GM18867 (cell line): Measurements from ENCODE around the gene ZNF189.

Source experiments
- ATAC-seq: cut with Tn5 transposase; IDR thresholded peaks from one replicate; pipeline ENCODE4 v1.9.1; 2021; ENCODE audit warnings: mild to moderate bottlenecking, moderate library complexity; ENCODE audit not compliant: unreplicated experiment

Gene ZNF189

GRCh38 chr9:101417977-101418376 lies 19.3 kb downstream of the ZNF189 start:
- ATAC-seq, result no peak

DNA sequence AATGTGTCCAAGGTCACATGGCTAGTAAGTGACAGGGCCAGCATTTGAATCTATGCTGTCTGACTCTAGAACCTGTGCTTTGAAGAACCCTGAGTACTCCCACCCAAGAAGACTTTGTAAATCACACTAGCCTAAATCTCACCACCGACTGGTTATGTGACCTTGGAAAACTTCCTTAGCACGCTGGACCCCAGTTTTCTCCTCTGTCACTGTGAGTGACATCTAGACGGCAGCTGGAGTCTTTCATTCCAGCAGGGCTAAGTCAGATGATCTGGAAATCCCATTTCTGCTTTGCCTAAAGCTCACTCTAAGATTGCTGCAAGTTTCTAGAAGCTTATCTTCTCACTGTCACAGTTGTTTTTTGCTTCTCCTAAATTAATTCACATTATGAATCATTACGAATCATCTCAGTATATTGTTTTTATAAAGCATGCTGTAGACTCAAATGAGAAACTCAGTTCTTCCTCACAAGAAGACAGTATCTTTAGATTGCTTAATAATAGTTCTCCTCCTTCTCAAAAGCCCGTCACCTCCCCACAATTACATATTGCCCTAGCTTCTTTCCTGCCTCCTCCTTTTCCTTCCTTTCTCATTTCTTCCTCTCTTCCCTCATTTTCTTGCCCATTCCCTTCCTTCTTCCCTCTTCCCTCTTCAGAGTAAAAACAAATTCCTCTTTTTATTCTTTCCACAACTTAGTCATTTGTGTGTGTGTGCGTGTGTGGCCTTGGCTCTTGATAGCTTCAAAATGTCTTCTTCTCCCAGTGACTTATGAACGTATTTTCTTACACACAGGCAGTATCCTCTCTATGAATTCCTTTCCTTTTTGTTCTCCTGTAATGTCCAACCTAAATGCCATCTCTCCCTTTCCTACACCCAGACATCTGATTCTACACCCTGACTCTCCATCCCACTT lies 20.1 kb downstream of the ZNF189 start:
- no peak for ATAC-seq

DNA sequence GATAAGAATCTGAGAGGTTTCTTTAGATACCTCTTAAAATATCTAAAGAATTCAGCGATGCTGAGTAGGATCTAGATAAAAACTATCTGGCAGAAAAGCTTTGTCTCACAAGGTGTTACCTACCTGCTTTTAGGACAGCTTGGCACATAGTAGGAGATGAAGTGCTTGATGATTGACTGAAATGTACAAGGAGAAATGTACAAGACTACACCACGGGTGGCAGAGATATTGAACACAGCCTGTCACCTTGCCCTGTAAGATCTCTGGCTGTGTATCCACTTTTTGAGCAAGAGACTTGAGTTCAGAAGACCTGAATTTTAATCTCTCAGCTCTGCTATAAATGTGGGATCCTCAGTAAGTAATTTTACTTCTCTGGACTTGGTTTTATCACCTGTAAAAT lies 21.2 kb downstream of the ZNF189 start:
- no peak for ATAC-seq

DNA sequence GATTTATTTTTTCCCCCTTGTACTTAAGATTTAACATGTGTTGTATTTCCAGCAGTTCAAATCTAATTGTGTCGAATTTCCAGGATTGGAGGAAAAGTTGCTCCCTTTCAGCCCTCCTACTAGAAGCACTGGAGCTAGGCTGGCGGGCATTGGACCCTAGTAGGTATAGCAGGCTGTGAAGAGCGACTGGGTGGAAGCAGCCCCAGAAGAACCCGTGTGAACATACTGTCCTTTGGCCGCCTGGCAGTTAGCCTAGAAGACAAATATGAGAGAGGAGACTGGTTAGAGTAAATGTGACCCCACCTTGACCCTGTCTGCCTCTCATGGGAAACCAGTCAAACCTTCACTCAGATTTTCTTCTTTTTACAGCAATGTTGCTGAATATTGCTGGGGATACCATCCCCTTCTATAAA lies 23.0 kb downstream of the ZNF189 start:
- no peak for ATAC-seq

DNA sequence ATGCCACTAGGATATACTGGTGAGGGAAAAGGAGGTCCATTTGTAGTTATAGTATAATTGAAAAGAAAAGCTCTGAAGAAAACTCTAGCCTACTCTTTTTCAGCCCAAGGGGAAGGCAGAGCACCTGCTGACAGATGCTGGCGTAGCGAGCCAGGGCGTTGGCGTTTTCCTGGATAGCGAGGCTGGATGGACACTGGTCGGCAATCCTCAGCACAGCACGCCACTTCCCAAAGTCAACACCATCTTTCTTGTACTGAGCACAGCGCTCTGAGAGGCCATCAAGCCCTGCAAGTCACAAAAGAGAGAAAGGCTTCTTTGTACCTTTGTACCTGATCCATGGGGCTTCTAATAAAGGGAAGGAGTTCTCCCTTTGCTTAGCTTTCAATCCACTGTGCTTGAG lies 28.7 kb downstream of the ZNF189 start:
- no peak for ATAC-seq

DNA sequence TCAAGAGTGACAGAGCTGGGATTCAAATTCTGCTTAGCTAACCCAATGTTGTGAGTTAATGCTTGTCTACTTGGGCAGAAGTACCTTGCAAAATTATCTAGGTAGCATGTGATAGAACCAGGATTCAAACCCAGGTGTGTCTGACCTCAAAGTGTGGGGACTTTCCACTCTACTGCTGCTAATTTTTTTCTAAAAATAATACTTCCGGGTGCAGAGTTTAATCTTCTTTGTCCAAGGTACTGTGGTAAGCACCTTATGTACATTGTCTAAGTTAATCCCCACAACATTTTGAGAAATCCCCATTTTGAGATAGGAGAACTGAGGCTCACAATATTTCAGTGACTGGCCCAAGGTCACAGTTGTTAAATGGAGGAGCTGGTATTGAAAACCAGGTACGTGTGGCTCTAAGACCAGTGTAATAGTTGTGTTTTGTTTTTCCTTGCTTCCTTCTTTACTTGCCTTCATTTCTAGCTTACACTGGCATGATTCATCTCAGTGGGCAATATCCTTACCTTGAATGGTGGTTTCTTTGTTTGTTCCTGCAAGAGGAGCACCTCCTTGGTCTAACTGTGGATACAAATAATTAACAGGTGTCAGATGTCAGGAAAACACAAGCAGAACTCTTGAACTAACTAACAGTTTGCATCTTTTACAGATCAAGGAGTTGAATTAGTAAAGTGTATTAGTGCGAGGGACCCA lies 29.5 kb downstream of the ZNF189 start:
- peak; percentile 77 for ATAC-seq

- ATAC-seq, result no peak
These were observed 30.3 kb downstream of the ZNF189 start for GRCh38 chr9:101428909-101429308.

GRCh38 chr9:101429736-101430135 lies 31.1 kb downstream of the ZNF189 start:
- no peak for ATAC-seq

- no peak for ATAC-seq
These were observed 33.5 kb downstream of the ZNF189 start for GRCh38 chr9:101432171-101432570.

DNA sequence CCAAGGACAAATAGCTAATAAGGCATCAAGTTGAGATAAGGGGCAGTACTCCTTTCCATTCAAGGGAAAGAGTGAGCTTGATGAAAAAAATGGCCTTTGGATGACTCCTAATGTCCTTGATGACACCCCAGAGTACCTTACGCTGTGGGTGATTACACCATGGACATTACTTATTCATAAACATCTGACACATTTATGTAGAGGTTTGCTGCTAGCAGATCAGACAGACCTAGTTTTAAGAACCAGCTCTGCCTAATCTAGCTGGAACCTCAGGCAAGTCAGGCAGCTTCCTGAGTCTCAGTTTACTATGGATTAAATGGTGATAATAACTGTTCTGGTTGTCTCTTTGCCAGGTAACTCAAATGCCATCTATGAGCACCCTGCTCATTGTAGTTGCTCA lies 34.1 kb downstream of the ZNF189 start:
- ATAC-seq, result no peak

- no peak for ATAC-seq
These were observed 34.6 kb downstream of the ZNF189 start for GRCh38 chr9:101433229-101433628.

- peak; percentile 54 for ATAC-seq
These were observed 36.3 kb downstream of the ZNF189 start for GRCh38 chr9:101434998-101435397.

- ATAC-seq, result no peak
These were observed 37.0 kb downstream of the ZNF189 start, which contains the start of gene ALDOB for GRCh38 chr9:101435601-101436079. ALDOB (minus strand) TSS chr9:101435774; CDS start chr9:101430887, 4,887 bp downstream.

GRCh38 chr9:101437806-101438232 lies 39.2 kb downstream of the ZNF189 start:
- ATAC-seq, result no peak

- no peak for ATAC-seq
These were observed 39.9 kb downstream of the ZNF189 start for GRCh38 chr9:101438523-101438922.

- ATAC-seq, result no peak
These were observed 42.1 kb downstream of the ZNF189 start for GRCh38 chr9:101440714-101441230.

DNA sequence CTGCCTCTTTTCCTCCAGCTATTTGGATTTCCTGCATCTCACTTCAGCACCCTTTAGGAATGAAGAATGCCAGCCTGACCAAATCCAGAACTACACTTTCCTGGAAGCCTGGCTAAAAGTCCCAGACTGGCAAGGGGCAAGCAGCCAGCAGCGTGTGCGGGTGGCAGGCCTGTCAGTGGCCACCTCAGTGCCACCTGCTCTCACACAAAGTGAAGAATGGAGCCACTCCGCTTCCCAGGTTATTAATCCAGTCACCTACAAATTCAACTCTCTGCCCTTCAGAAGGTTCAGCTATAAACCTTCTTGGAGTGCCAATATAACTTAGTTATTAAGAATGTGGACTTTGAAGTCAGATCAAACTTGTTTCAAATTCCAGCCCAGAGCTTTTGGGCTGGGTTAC lies 43.7 kb downstream of the ZNF189 start:
- ATAC-seq, result no peak

GRCh38 chr9:101442736-101443135 lies 44.1 kb downstream of the ZNF189 start:
- no peak for ATAC-seq

DNA sequence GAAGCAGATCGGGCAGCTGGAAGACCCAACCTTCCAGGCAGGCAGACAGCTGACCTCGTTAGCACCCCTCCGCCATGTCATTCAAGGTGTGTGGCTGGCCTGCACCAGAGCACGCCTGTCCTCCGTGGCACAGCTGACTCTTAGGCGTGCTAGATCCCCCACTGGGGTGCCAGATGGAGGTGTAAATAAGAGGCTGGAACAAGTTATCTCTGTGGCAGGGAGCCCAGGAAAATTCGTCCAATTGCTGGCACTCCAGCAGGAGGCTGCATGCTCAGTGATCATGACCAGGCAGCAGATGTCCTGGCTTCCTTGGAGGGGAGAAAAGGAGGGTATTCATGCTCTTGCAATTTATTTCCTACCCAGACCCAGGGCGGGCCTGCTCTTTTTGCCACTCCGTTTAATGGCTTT lies 44.7 kb downstream of the ZNF189 start:
- no peak for ATAC-seq

GRCh38 chr9:101445353-101446029 lies 46.8 kb downstream of the ZNF189 start:
- no peak for ATAC-seq

- ATAC-seq, result no peak
These were observed 48.1 kb downstream of the ZNF189 start for GRCh38 chr9:101446732-101447131.
